PC-3 (cell line): ENCODE measurements around the gene SEC22C. TPM values are rescaled to one million over a fixed set of nuclear protein-coding genes. Genes with fewer than 3 reads are reported as not detected.
A peak's percentile ranks its signal among the peaks of the same experiment; 100 is the strongest.
"Not testable (repeated sequence)": the region's sequence is repeated elsewhere in the genome, so short reads cannot be mapped to it uniquely, and the experiment has no call there.

Source experiments
- ATAC-seq: fragments of 200-7000 bp; cut with Tn5 transposase; 2 replicates; pipeline ENCODE4 v1.9.1; 2020; ENCODE audit warnings: mild to moderate bottlenecking, moderate library complexity
- BruUV-seq: library from RNA; stranded (reverse); fragments of 400-500 nt; replicated peaks from 2 replicates; lab custom pipeline; 2021; lab: Mats Ljungman, UMichigan
- CTCF ChIA-PET: fragments of 300-600 bp; sonication (Branson Sonifier 250); formaldehyde crosslinking; loops from one replicate; lab custom pipeline; 2022; ENCODE audit warnings: antibody characterized with exemption; lab: Charles Lee
- POLR2A ChIA-PET: fragments of 300-600 bp; sonication (Branson Sonifier 250); formaldehyde crosslinking; loops from one replicate; lab custom pipeline; 2022; ENCODE audit warnings: antibody characterized with exemption; ENCODE audit not compliant: unreplicated experiment; lab: Charles Lee
- DNase-seq: peaks from one replicate; pipeline ENCODE4 v3.0.0-alpha.2; 2015
- H2AFZ ChIP-seq: fragments of 300-600 bp; sonication (generic); 2 replicates; pipeline ENCODE4 v1.6.0; 2016; ENCODE audit warnings: antibody characterized with exemption, low read length
- H3F3A ChIP-seq: fragments of 300-600 bp; sonication (generic); one replicate; pipeline ENCODE4 v1.6.0; 2017; ENCODE audit warnings: antibody characterized with exemption, low read length, control low read depth, mild to moderate bottlenecking; ENCODE audit not compliant: unreplicated experiment
- H3K27ac ChIP-seq: fragments of 300-600 bp; sonication (generic); 2 replicates; pipeline ENCODE4 v1.5.1; 2016; ENCODE audit warnings: mild to moderate bottlenecking, low read length
- H3K27me3 ChIP-seq: fragments of 300-600 bp; sonication (generic); 2 replicates; pipeline ENCODE4 v1.6.1; 2016; ENCODE audit warnings: low read length, mixed read lengths
- H3K36me3 ChIP-seq: fragments of 300-600 bp; sonication (generic); 2 replicates; pipeline ENCODE4 v1.6.1; 2016; ENCODE audit warnings: low read depth, mixed run types, low read length, mixed read lengths
- H3K4me1 ChIP-seq: fragments of 300-600 bp; sonication (generic); 2 replicates; pipeline ENCODE4 v1.5.1; 2016; ENCODE audit warnings: low read length; ENCODE audit not compliant: insufficient read depth
- H3K4me2 ChIP-seq: fragments of 300-600 bp; sonication (generic); 2 replicates; pipeline ENCODE4 v1.6.0; 2016; ENCODE audit warnings: low read length
- H3K4me3 ChIP-seq: fragments of 300-600 bp; sonication (generic); 2 replicates; pipeline ENCODE4 v1.5.1; 2016; ENCODE audit warnings: mild to moderate bottlenecking, low read length, mixed read lengths
- H3K79me2 ChIP-seq: fragments of 300-600 bp; sonication (generic); 2 replicates; pipeline ENCODE4 v1.6.1; 2017; ENCODE audit warnings: low read length, mixed read lengths
- H3K9ac ChIP-seq: fragments of 300-600 bp; sonication (generic); 2 replicates; pipeline ENCODE4 v1.6.0; 2016; ENCODE audit warnings: mild to moderate bottlenecking, low read length
- H3K9me2 ChIP-seq: fragments of 300-600 bp; sonication (generic); replicated peaks from 2 replicates; pipeline ENCODE4 v1.6.1; 2016; ENCODE audit warnings: mixed run types, low read length, mixed read lengths
- H3K9me3 ChIP-seq: fragments of 300-600 bp; sonication (generic); 2 replicates; pipeline ENCODE4 v1.6.1; 2016; ENCODE audit warnings: low read length, mixed read lengths
- H4K20me1 ChIP-seq: fragments of 300-600 bp; sonication (generic); 2 replicates; pipeline ENCODE4 v1.6.1; 2016; ENCODE audit warnings: low read length, mixed read lengths
- EZH2 ChIP-seq: fragments of 300-600 bp; sonication (generic); IDR thresholded peaks from one replicate; pipeline ENCODE4 v1.6.1; 2017; ENCODE audit warnings: antibody characterized with exemption, mild to moderate bottlenecking, low read length; ENCODE audit not compliant: unreplicated experiment
- EZH2phosphoT487 ChIP-seq: fragments of 300-600 bp; sonication (generic); IDR thresholded peaks from 2 replicates; pipeline ENCODE4 v1.6.1; 2018; ENCODE audit warnings: mild to moderate bottlenecking, antibody characterized with exemption, low read length, borderline replicate concordance
- intact Hi-C: fragments of 100-400 bp; cut with micrococcal nuclease; formaldehyde crosslinking; loops from 2 replicates; pipeline ENCODE4 v1.9.0; 2023
- total RNA-seq: library from RNA; depleted of rRNA; stranded (reverse); fragments of >200 nt; gene quantifications from 2 replicates; pipeline ENCODE4 v1.2.3, GENCODE V29; 2014
- TF ChIP-seq, protein P1 (sequence below): fragments of 300-600 bp; sonication (generic); conservative IDR thresholded peaks from 2 replicates; pipeline ENCODE4 v1.5.1; 2017; ENCODE audit warnings: antibody characterized with exemption, low read depth, mild to moderate bottlenecking, low read length

SEC22C gene
- total RNA-seq, 1 experiment from 2014 or later = 63.3 TPM

- H3F3A ChIP-seq = no peaks in the 10 kb centered on the region
- H4K20me1 ChIP-seq = 0 out of 2 replicates have a peak, but pooled peaks cover 2% of the 10 kb centered on the region
- CTCF ChIA-PET = no interaction called here
- H3K4me3 ChIP-seq = no peak overlapping the region
- H3K9me3 ChIP-seq = no peaks in the 10 kb centered on the region
- peaks cover 9% of the 10 kb centered on the region for H3K36me3 ChIP-seq
- no peak overlapping the region for H3K27ac ChIP-seq
- no TSS peak for BruUV-seq
- H3K79me2 ChIP-seq = peaks cover 27% of the 10 kb centered on the region
- H3K9ac ChIP-seq = no peak overlapping the region
- peaks cover 22% of the 10 kb centered on the region for H3K4me1 ChIP-seq
- H3K4me2 ChIP-seq = no peak overlapping the region
- ATAC-seq (no peak), DNase-seq (no peak)
- no peaks in the 10 kb centered on the region for H3K9me2 ChIP-seq
- no peaks in the 10 kb centered on the region for H3K27me3 ChIP-seq
- TF ChIP-seq, protein P1, sequence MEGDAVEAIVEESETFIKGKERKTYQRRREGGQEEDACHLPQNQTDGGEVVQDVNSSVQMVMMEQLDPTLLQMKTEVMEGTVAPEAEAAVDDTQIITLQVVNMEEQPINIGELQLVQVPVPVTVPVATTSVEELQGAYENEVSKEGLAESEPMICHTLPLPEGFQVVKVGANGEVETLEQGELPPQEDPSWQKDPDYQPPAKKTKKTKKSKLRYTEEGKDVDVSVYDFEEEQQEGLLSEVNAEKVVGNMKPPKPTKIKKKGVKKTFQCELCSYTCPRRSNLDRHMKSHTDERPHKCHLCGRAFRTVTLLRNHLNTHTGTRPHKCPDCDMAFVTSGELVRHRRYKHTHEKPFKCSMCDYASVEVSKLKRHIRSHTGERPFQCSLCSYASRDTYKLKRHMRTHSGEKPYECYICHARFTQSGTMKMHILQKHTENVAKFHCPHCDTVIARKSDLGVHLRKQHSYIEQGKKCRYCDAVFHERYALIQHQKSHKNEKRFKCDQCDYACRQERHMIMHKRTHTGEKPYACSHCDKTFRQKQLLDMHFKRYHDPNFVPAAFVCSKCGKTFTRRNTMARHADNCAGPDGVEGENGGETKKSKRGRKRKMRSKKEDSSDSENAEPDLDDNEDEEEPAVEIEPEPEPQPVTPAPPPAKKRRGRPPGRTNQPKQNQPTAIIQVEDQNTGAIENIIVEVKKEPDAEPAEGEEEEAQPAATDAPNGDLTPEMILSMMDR = no peak
- TF ChIP-seq EZH2 (no peak), EZH2phosphoT487 (no peak)
- no peak overlapping the region for H2AFZ ChIP-seq
- intact Hi-C loops = no loop called here
- POLR2A ChIA-PET = no interaction called here
These were observed 6.9 kb upstream of the SEC22C start for GRCh38 chr3:42588625-42589024.

- no peaks in the 10 kb centered on the region for H3K9me3 ChIP-seq
- peak; percentile 1 for ATAC-seq
- H3K9ac ChIP-seq = peak overlapping the region; percentile 90
- H3K36me3 ChIP-seq = no peaks in the 10 kb centered on the region; the same call in 1 of the 2 replicates
- TF ChIP-seq EZH2phosphoT487 (no peak), EZH2 (no peak)
- TF ChIP-seq, protein P1 = no peak
- peak overlapping the region; percentile 97 for H2AFZ ChIP-seq
- ChIA-PET POLR2A (no interaction called here), CTCF (interaction anchor here (0.7 to 1.2 kb wide), 2 partner anchors 18 to 81 kb away, joined by 3 to 6 read pairs; partner anchors contain the start of gene NKTR)
- H3K4me1 ChIP-seq = peaks cover 26% of the 10 kb centered on the region
- peak overlapping the region; percentile 92 for H3K4me3 ChIP-seq
- no peaks in the 10 kb centered on the region for H3F3A ChIP-seq
- H3K79me2 ChIP-seq = peaks cover 33% of the 10 kb centered on the region
- H3K4me2 ChIP-seq = peak overlapping the region; percentile 98
- peak overlapping the region; percentile 76 for H3K27ac ChIP-seq
- no peaks in the 10 kb centered on the region for H3K9me2 ChIP-seq
- TSS peak; percentile 80 for BruUV-seq
- intact Hi-C loops = loop anchor here (1.0 kb wide), 2 partner anchors 8 to 18 kb away; partner anchors contain the start of genes NKTR and SS18L2
- DNase-seq = no peak
- no peaks in the 10 kb centered on the region for H3K27me3 ChIP-seq
- H4K20me1 ChIP-seq = no peaks in the 10 kb centered on the region
These were observed 805 bp upstream of the SEC22C start for GRCh38 chr3:42582474-42583070.

DNA sequence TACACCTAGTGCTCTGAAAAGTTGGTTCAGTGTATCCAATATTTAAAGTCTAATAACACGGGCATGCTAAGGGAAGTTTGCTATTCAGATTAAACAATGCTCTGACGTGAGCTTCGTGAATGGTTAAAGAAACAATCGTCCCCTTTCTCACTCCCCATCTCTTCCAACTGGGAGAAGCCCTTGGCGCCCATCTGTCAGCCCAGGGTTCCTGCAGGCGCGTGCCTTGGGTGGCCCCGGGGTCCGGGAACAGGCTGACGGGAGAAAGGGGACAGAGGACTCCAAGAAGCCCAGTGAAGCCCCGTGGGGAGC is 413 bp downstream of the SEC22C start:
- intact Hi-C loops = no loop called here
- H3K9me3 ChIP-seq = no peaks in the 10 kb centered on the region
- H3K36me3 ChIP-seq = no peaks in the 10 kb centered on the region; the same call in 1 of the 2 replicates
- ATAC-seq (peak; percentile 23), DNase-seq (peak; percentile 26)
- H3K9ac ChIP-seq = peak overlapping the region; percentile 90
- H3K4me1 ChIP-seq = peaks cover 26% of the 10 kb centered on the region
- H3K4me2 ChIP-seq = peak overlapping the region; percentile 98
- no peaks in the 10 kb centered on the region for H3K27me3 ChIP-seq
- BruUV-seq = no TSS peak
- CTCF ChIA-PET = no interaction called here
- TF ChIP-seq EZH2 (no peak), EZH2phosphoT487 (no peak)
- TF ChIP-seq, protein P1 = no peak
- POLR2A ChIA-PET = interaction anchor here (0.6 to 0.7 kb wide), 2 partner anchors 25 to 82 kb away, joined by 3 read pairs; no protein-coding TSS in a partner anchor
- peak overlapping the region; percentile 76 for H3K27ac ChIP-seq
- no peaks in the 10 kb centered on the region for H4K20me1 ChIP-seq
- H3F3A ChIP-seq = no peaks in the 10 kb centered on the region
- H2AFZ ChIP-seq = peak overlapping the region; percentile 97
- H3K4me3 ChIP-seq = peak overlapping the region; percentile 92
- H3K9me2 ChIP-seq = no peaks in the 10 kb centered on the region
- H3K79me2 ChIP-seq = peaks cover 42% of the 10 kb centered on the region

DNA sequence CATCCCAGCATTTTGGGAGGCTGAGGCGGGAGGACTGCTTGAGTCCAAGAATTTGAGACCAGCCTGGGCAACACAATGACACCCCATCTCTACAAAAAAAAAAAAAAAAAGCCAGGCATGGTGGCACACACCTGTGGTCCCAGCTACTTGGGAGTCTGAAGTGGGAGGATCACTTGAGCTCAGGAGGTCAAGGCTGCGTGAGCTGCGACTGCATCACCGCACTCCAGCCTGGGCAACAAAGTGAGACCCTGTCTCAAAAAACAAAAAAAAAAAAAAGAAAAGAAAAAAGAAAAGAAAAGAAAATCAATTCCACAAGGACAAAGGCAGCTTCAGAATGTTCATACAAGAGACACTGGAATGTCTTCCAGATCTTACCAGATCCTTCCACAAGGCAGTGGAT is 2.4 kb downstream of the SEC22C start:
- ATAC-seq, H2AFZ ChIP-seq, H3K9me3 ChIP-seq, H3K9ac ChIP-seq, H4K20me1 ChIP-seq, DNase-seq, H3K4me3 ChIP-seq, H3K9me2 ChIP-seq, BruUV-seq, H3K27ac ChIP-seq, H3K27me3 ChIP-seq, H3F3A ChIP-seq: not testable (repeated sequence)
- POLR2A ChIA-PET = interaction anchor here (0.7 kb wide), 1 partner anchor 21 kb away, joined by 9 read pairs; the partner anchor contains the start of gene NKTR
- H3K79me2 ChIP-seq = peaks cover 60% of the 10 kb centered on the region
- H3K4me1 ChIP-seq = peaks cover 26% of the 10 kb centered on the region
- H3K36me3 ChIP-seq = peaks cover 18% of the 10 kb centered on the region
- H3K4me2 ChIP-seq = peak overlapping the region; percentile 98; the same call in 1 of the 2 replicates
- CTCF ChIA-PET = interaction anchor here (0.6 to 0.7 kb wide), 2 partner anchors 21 to 71 kb away, joined by 3 to 4 read pairs; no protein-coding TSS in a partner anchor
- intact Hi-C loops = loop anchor here (5.0 kb wide), 1 partner anchor 33 kb away; no protein-coding TSS in a partner anchor
